ENCODE data around the gene COL27A1.

The COL27A1 gene

GRCh38 chr9:114342755-114343440 is 187.6 kb downstream of the COL27A1 start:
- no peak for DNase-seq (ENCODE audit: low read depth)

DNA sequence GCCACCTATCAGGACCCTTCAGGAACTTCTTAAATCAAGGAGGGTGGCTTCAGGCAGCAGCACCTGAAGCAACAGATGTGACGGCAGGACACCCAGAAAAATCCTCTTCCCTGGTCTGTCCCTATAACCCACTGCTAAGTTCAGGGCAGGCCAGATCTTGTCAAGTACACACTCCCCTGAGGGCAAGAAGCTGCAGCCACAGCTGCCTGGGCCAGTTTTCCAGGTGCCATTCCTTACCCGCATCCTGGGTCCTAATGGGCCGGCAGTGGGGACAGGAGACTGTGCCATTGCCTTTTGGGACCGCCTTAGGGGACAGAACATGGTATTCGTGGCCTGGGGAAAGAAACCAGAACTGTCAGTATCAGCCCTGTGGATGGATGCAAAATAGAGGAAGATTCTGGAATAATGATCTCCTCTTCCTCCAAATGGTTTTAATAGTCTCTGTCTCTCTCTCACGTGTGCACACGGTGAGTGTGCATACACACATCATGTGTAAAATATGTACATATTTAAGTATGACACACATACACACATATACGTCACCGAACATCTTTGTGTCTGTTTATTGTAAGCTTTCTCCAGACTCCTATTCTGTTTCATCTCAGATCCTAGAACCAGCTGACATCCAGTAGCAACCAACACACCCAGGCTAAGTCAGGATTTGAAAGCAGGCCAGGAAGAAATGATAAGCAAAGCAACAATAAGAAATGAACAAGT is 188.3 kb downstream of the COL27A1 start:
- no peak for DNase-seq (ENCODE audit: low read depth)

GRCh38 chr9:114344188-114344566 is 188.8 kb downstream of the COL27A1 start:
- DNase-seq (ENCODE audit: low read depth): no peak

DNA sequence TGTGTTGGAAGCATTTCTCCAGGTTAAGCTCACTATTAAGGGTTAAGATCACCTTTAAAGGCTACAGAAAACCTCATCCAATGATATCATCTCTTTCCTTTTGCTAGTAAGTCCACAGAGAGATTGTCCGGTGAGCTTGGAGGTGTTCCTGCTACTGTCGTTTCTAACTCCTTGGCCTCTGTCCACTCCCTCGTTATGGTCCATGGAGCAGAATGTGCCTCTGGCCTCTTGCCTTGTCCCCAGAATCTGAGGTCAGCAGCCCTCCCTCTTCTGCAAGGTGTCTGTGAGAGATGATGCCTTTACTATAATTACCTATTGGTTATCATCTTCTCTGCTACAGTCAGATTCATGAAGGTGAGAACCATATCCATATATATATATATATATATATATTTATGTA is 189.4 kb downstream of the COL27A1 start:
- DNase-seq (ENCODE audit: low read depth): no peak

GRCh38 chr9:114345493-114346065 is 190.2 kb downstream of the COL27A1 start:
- no peak for DNase-seq (ENCODE audit: low read depth)

GRCh38 chr9:114346146-114346545 is 190.8 kb downstream of the COL27A1 start:
- no peak for DNase-seq (ENCODE audit: low read depth)

DNA sequence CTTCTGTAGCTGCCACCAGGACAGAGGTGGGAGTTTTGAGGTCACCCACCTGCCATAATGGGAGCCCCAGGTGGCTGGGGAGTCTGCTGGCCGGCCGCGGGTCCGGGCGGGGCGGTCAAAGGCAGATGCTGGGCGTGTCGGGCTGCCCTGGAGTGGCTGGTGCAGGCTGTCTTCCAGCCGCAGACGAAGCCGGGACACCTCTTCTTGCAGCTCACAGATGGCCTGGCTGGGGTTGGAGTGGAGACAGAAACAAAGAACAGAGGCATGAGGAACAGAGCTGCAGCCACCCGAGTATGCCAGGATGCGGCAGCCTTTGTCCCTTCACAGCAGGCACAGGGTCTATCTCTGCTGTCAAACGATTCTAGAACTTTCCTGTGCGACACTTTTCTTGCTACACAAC is 192.3 kb downstream of the COL27A1 start:
- DNase-seq (ENCODE audit: low read depth): no peak

- DNase-seq (ENCODE audit: low read depth): no peak
Measured at GRCh38 chr9:114348261-114348905, 193.0 kb downstream of the COL27A1 start.

GRCh38 chr9:114348906-114349482 is 193.7 kb downstream of the COL27A1 start:
- DNase-seq (ENCODE audit: low read depth): peak; percentile 97

GRCh38 chr9:114349713-114350480 is 194.6 kb downstream of the COL27A1 start:
- DNase-seq (ENCODE audit: low read depth): no peak

DNA sequence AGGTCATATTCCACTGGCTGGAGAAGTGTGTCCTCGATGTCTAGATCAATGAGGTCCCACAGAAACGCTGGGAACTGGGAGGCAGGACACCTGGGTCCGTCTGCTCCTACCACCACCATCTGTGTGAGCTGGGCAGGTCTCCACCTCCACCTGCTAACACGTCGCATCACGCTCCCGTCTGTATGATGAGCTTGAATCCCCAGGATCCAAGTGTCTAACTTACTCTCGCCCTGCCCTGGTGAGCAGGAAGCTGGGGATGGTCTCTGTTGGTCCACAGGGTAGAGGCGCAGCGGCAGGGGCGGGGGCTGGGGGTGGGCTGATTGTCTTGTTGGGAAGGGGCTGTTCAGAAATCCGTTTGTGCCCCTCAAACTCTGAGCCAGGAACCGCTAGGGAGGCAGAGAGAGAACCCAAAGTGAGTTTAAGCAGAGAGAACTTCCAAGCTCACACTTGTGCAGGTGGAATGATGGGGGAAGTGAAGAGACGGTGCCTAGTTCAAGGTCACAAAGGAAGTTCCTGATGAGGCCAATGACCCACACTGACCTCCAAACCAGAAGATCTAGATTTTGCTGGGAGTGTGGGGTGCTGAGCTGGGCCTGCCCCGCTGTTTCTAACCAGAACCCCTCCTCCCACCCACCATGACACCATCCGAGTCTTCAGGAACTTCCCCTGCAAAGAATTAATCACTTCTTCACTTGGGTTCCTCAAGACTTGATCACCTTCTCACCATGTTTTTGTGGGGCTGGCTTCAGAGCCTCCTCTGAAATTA is 195.5 kb downstream of the COL27A1 start:
- DNase-seq (ENCODE audit: low read depth): no peak

DNA sequence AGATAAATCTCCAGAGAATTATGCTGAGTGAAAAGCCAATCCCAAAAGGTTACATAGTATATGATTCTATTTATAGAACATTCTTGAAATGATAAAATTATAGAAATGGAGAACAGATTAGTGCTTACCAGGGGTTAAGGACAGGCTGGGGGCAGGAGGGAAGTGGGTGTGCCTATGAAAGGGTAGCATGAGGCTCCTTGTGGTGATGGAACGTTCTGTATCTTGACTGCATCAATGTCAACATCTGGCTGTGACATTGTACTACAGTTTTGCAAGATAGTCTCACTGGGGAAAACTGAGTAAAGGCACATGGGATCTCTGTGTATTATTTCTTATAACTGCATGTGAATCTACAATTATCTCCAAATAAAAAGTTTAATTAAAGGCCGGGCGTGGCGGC is 196.6 kb downstream of the COL27A1 start:
- DNase-seq (ENCODE audit: low read depth): no peak

DNA sequence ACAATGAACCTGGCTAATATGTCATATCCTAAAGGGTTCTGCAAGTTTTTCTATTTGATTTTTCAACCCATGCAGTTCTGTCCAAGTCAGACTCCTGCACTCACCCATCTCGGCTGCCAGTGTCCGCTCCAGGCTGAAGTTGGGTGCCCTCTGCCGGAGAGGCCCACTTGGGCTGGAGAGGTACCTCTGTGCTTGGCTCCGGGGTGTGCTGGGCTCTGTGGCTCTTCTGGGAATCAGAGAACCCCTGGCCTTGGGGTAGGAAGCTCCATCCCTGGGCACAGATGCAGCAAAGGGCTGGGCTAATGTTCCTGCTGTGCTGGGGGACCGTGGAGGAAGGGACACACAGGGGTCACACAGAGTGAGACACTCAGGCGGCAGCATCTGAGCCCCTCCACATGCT is 200.5 kb downstream of the COL27A1 start:
- DNase-seq (ENCODE audit: low read depth): no peak

GRCh38 chr9:114356792-114357191 is 201.5 kb downstream of the COL27A1 start:
- DNase-seq (ENCODE audit: low read depth): no peak

GRCh38 chr9:114357360-114357759 is 202.0 kb downstream of the COL27A1 start:
- DNase-seq (ENCODE audit: low read depth): no peak

GRCh38 chr9:114357911-114358328 is 202.6 kb downstream of the COL27A1 start:
- no peak for DNase-seq (ENCODE audit: low read depth)

DNA sequence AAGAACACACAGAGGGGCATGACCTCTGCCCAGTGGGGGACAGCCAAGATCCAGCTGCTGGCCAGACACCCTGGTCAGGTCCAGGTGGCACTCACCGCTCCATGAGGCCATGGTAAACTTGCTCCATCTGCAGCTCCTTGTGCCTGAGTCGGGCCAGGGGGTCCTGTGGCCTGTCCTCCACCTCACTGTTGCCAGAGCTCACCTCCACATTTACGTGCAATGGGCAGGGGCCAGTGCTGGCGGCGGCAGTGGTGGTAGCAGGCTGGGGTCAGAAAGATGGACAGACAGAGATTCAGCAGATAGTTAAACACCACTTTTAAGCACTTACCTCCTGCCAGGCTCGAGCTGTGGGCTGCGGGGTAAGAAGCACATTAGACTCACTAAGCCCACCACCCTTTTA is 204.5 kb downstream of the COL27A1 start:
- DNase-seq (ENCODE audit: low read depth): no peak

- no peak for DNase-seq (ENCODE audit: low read depth)
Measured at GRCh38 chr9:114361542-114361941, 206.2 kb downstream of the COL27A1 start.
